C4-2B (cell line): ENCODE results near the gene CWC25.

Experiments
- ZFX ChIP-seq: fragments of 450-650 bp; IDR thresholded peaks from 2 replicates; pipeline ENCODE4 v1.6.1; 2017
- TF ChIP-seq, protein P1 (sequence below): fragments of 450-650 bp; conservative IDR thresholded peaks from 2 replicates; pipeline ENCODE4 v1.5.1; 2017; ENCODE audit warnings: mild to moderate bottlenecking

DNA sequence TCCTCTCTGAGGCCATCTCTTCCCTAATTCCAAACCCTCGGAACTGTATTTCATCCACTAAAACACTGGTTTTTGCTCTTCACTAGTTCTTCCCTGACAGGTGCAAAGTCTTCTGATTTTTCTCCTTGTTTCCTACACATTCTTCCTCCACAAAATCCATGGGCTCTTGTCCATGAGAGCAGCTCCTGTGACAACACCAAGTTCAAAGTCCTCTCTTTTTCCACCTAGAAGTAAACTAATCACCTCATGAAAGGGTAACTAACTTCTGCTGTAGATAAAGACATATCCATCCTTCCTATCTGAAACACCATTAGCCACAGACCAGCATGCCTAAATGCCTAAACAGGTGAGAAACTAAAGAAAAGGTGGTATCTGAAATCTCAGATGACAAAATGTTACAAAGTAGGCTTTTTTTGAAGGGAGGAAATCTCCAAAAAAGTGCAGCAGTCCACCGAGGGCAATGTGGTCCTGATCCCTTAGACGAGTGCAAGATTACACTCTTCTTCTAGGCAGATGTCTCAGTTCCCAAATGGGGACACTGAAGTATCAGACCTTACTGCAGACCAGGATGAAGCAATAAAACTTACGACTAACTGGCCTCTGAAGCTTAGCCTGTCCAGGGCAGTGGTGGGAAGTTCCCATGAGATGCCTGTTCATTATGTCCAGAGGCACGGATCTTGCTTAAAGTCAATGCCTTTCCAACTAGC is 28.5 kb downstream of the CWC25 start:
- TF ChIP-seq, protein P1, sequence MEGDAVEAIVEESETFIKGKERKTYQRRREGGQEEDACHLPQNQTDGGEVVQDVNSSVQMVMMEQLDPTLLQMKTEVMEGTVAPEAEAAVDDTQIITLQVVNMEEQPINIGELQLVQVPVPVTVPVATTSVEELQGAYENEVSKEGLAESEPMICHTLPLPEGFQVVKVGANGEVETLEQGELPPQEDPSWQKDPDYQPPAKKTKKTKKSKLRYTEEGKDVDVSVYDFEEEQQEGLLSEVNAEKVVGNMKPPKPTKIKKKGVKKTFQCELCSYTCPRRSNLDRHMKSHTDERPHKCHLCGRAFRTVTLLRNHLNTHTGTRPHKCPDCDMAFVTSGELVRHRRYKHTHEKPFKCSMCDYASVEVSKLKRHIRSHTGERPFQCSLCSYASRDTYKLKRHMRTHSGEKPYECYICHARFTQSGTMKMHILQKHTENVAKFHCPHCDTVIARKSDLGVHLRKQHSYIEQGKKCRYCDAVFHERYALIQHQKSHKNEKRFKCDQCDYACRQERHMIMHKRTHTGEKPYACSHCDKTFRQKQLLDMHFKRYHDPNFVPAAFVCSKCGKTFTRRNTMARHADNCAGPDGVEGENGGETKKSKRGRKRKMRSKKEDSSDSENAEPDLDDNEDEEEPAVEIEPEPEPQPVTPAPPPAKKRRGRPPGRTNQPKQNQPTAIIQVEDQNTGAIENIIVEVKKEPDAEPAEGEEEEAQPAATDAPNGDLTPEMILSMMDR: no peak
- TF ChIP-seq ZFX: no peak
